ENCODE measurements around the gene PPP4R3A. TPM values are rescaled to one million over a fixed set of nuclear protein-coding genes. Genes with fewer than 3 reads are reported as not detected.

PPP4R3A gene
- total and polyA plus RNA-seq, 2 of the 4 experiments (the other 2 are of a cell fraction) = 28.2 to 28.9 TPM

DNA sequence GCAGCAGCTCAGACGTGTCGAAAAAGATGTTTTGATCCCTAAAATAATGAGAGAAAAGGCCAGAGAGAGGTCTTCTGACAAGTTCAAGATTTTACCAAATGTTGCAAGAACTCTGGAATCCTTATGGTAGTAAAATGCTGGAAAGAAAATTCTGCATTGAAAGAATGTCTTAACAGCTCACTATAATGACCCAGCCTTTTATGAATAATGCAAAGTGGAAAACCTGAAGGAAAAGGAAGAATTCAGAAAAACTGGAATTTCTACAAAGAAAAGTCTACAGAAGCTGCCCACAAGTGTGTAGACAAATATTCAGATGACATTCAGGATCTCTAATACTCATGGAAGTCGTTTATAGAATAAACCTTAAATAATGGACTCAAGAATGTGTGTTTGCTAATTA lies 90.7 kb downstream of the PPP4R3A start:
- Histone ChIP-seq H3K27me3 (ENCODE audit: control insufficient read depth, insufficient read depth, low read length) (peaks cover 31% of the 10 kb centered on the region), H3K9me3 (ENCODE audit: control insufficient read depth, insufficient read depth, low read length) (no peaks in the 10 kb centered on the region), H3K4me3 (ENCODE audit: insufficient read depth, low read depth, low read length) (no peak overlapping the region), H3K27ac (ENCODE audit: insufficient read depth, low read length) (no peak overlapping the region), H2BK120ac (ENCODE audit: low read depth, low read length) (no peak overlapping the region), H2AK5ac (ENCODE audit: low read depth, low read length) (no peak overlapping the region), H2AFZ (replicated peaks; ENCODE audit: low read length, poor library complexity) (no peak overlapping the region), H3K23ac (ENCODE audit: low read depth, low read length) (no peak overlapping the region), H4K20me1 (ENCODE audit: insufficient read depth, low read length) (no peaks in the 10 kb centered on the region), H3K4ac (ENCODE audit: low read depth, low read length) (no peak overlapping the region), H3K9me1 (ENCODE audit: insufficient read depth, low read length) (no peaks in the 10 kb centered on the region), H3K56ac (ENCODE audit: extremely low read depth, insufficient read depth, low read length) (no peak overlapping the region), H3K36me3 (ENCODE audit: control insufficient read depth, insufficient read depth, low read length) (no peaks in the 10 kb centered on the region), H2BK20ac (ENCODE audit: low read depth, low read length) (no peak overlapping the region), H4K5ac (ENCODE audit: low read depth, low read length) (no peak overlapping the region), H3K79me1 (ENCODE audit: low read depth in 1 of 2, low read length in 2 of 2) (no peaks in the 10 kb centered on the region), H4K91ac (ENCODE audit: insufficient read depth, low read depth, low read length) (no peak overlapping the region), H3K14ac (replicated peaks; ENCODE audit: low read depth, low read length) (no peak overlapping the region), H2AK9ac (replicated peaks; ENCODE audit: low read depth, low read length, poor library complexity) (no peak overlapping the region), H2BK5ac (ENCODE audit: low read depth, low read length, poor library complexity, severe bottlenecking) (no peak overlapping the region), H4K8ac (ENCODE audit: low read depth in 2 of 2, low read length in 2 of 2) (no peak overlapping the region), H3K18ac (ENCODE audit: low read depth, low read length) (no peak overlapping the region), H3K4me1 (ENCODE audit: control insufficient read depth, insufficient read depth, low read length) (no peaks in the 10 kb centered on the region), H2BK15ac (ENCODE audit: low read depth, low read length) (no peak overlapping the region), H3K4me2 (ENCODE audit: low read depth, low read length) (no peak overlapping the region), H3K9ac (ENCODE audit: low read depth, low read length) (no peak overlapping the region)
- ChIA-PET CTCF (interaction anchor here (0.7 to 2.5 kb wide), 2 partner anchors 93 to 96 kb away, joined by 3 to 9 read pairs; no protein-coding TSS in a partner anchor), POLR2A (ENCODE audit: unreplicated experiment) (no interaction called here)
- TF ChIP-seq POLR2A (IDR thresholded peaks at IDR 0.05; ENCODE audit: low read depth, low read length) (no peak), ELK1 (IDR thresholded peaks at IDR 0.05; ENCODE audit: borderline replicate concordance, low read depth, low read length) (no peak), BHLHE40 (IDR thresholded peaks at IDR 0.05; ENCODE audit: low read depth, low read length) (no peak), CEBPB (IDR thresholded peaks at IDR 0.05; ENCODE audit: low read depth, low read length) (no peak), MXI1 (IDR thresholded peaks at IDR 0.05; ENCODE audit: borderline replicate concordance, low read depth, low read length) (no peak), RAD21 (IDR thresholded peaks at IDR 0.05; ENCODE audit: low read length) (no peak), MAZ (IDR thresholded peaks at IDR 0.05; ENCODE audit: borderline replicate concordance, low read depth, low read length) (no peak), RFX5 (IDR thresholded peaks at IDR 0.05; ENCODE audit: low read depth, low read length) (no peak), CHD1 (IDR thresholded peaks at IDR 0.05; ENCODE audit: low read depth, low read length) (no peak), RCOR1 (IDR thresholded peaks at IDR 0.05; ENCODE audit: insufficient replicate concordance, low read length) (no peak), SMC3 (IDR thresholded peaks at IDR 0.05; ENCODE audit: low read depth, low read length) (no peak), NFE2L2 (IDR thresholded peaks at IDR 0.05; ENCODE audit: low read depth, low read length) (no peak), FOS (IDR thresholded peaks at IDR 0.05; ENCODE audit: low read depth, low read length) (no peak), MAFK (IDR thresholded peaks at IDR 0.05; ENCODE audit: low read depth, low read length) (no peak)
- TF ChIP-seq, protein P1, sequence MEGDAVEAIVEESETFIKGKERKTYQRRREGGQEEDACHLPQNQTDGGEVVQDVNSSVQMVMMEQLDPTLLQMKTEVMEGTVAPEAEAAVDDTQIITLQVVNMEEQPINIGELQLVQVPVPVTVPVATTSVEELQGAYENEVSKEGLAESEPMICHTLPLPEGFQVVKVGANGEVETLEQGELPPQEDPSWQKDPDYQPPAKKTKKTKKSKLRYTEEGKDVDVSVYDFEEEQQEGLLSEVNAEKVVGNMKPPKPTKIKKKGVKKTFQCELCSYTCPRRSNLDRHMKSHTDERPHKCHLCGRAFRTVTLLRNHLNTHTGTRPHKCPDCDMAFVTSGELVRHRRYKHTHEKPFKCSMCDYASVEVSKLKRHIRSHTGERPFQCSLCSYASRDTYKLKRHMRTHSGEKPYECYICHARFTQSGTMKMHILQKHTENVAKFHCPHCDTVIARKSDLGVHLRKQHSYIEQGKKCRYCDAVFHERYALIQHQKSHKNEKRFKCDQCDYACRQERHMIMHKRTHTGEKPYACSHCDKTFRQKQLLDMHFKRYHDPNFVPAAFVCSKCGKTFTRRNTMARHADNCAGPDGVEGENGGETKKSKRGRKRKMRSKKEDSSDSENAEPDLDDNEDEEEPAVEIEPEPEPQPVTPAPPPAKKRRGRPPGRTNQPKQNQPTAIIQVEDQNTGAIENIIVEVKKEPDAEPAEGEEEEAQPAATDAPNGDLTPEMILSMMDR (conservative IDR thresholded peaks at IDR 0.05; ENCODE audit: low read depth, low read length) = no peak
- TF ChIP-seq, protein P2, sequence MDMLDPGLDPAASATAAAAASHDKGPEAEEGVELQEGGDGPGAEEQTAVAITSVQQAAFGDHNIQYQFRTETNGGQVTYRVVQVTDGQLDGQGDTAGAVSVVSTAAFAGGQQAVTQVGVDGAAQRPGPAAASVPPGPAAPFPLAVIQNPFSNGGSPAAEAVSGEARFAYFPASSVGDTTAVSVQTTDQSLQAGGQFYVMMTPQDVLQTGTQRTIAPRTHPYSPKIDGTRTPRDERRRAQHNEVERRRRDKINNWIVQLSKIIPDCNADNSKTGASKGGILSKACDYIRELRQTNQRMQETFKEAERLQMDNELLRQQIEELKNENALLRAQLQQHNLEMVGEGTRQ (IDR thresholded peaks at IDR 0.05; ENCODE audit: low read depth, low read length) = no peak
- in situ Hi-C loops (cut with MboI; ENCODE audit: low sequenced_read_pairs) (no loop called here), intact Hi-C loops (cut with micrococcal nuclease) (no loop called here), dilution Hi-C loops (cut with HindIII; ENCODE audit: low sequenced_read_pairs, unreplicated experiment) (no loop called here)
- ATAC-seq (ENCODE audit: low read depth) (no peak), DNase-seq (no peak)
- no CpG with 5 or more reads among the region's 3 CpGs for WGBS, 2 experiments (ENCODE audit: extremely low coverage in 2 of 2, insufficient read length in 1 of 2)
- BruUV-seq (replicated peaks) = no TSS peak

Data from IMR-90 (cell line).